Embryonic facial prominence (tissue), 1 donor: ENCODE measurements around the gene OR5J2.
"Not testable (repeated sequence)": the region's sequence is repeated elsewhere in the genome, so short reads cannot be mapped to it uniquely, and the experiment has no call there.

Source experiments
- DNase-seq: peaks from one replicate; pipeline ENCODE4 v3.0.0-alpha.2; 2016; ENCODE audit errors: extremely low spot score

The OR5J2 gene

GRCh38 chr11:56176318-56176717, at the start of gene OR5J2:
TSS of gene OR5J2 (plus strand) at chr11:56176618. CDS start at chr11:56176618, 0 bp downstream.
- DNase-seq: no peak

GRCh38 chr11:56140151-56140661, 36.2 kb upstream of the OR5J2 start, which contains the start of gene OR8J3:
TSS of gene OR8J3 (minus strand) at chr11:56140201. CDS start at chr11:56137718, 2,483 bp downstream.
- DNase-seq: no peak

GRCh38 chr11:56143681-56144080, 32.7 kb upstream of the OR5J2 start:
- not testable (repeated sequence) for DNase-seq

- DNase-seq: no peak
Observed at GRCh38 chr11:56151376-56151775, 25.0 kb upstream of the OR5J2 start.

- no peak for DNase-seq
Observed at GRCh38 chr11:56152333-56152732, 24.1 kb upstream of the OR5J2 start.

GRCh38 chr11:56160217-56160616, 16.2 kb upstream of the OR5J2 start, which contains the start of gene OR8K5:
TSS of gene OR8K5 (minus strand) at chr11:56160317. CDS start at chr11:56160317, 0 bp downstream.
- DNase-seq: no peak

- DNase-seq: no peak
Observed at GRCh38 chr11:56163804-56164203, 12.6 kb upstream of the OR5J2 start.

GRCh38 chr11:56172256-56172830, 4.1 kb upstream of the OR5J2 start:
- DNase-seq: no peak

GRCh38 chr11:56183459-56183858, 7.0 kb downstream of the OR5J2 start:
- no peak for DNase-seq

- DNase-seq: no peak
Observed at GRCh38 chr11:56188602-56189001, 12.2 kb downstream of the OR5J2 start.

- no peak for DNase-seq
Observed at GRCh38 chr11:56196705-56197104, 20.3 kb downstream of the OR5J2 start.

- DNase-seq: no peak
Observed at GRCh38 chr11:56197367-56197766, 20.9 kb downstream of the OR5J2 start.

- no peak for DNase-seq
Observed at GRCh38 chr11:56207790-56208189, 31.4 kb downstream of the OR5J2 start.

- no peak for DNase-seq
Observed at GRCh38 chr11:56214537-56214936, 38.1 kb downstream of the OR5J2 start.

- not testable (repeated sequence) for DNase-seq
Observed at GRCh38 chr11:56219735-56220134, 43.3 kb downstream of the OR5J2 start.
